Aorta (tissue), 5 donors: ENCODE data around the gene NOL12. TPM values are rescaled to one million over a fixed set of nuclear protein-coding genes. Genes with fewer than 3 reads are reported as not detected.

Experiments
- ATAC-seq: fragments of 200-7000 bp; cut with Tn5 transposase; one replicate; pipeline ENCODE4 v1.9.1; 2022; ENCODE audit warnings: moderate library complexity; ENCODE audit not compliant: low FRiP score
- DNase-seq, 2 donors: peaks; one replicate each; pipeline ENCODE4 v3.0.0-alpha.2; 2020
- H3K27ac ChIP-seq, 2 donors: one replicate each; pipeline ENCODE4 v1.5.1; 2013; ENCODE audit warnings: low read length in 2 of 2, mild to moderate bottlenecking in 2 of 2, moderate library complexity in 2 of 2, control low read depth in 1 of 2, inconsistent platforms in 1 of 2, low read depth in 1 of 2
- H3K27me3 ChIP-seq, 2 donors: one replicate each; pipeline ENCODE4 v1.6.1; 2013; ENCODE audit warnings: control low read depth in 1 of 2, low read length in 1 of 2, mild to moderate bottlenecking in 1 of 2, moderate library complexity in 1 of 2; ENCODE audit not compliant: insufficient read depth in 2 of 2, control insufficient read depth in 1 of 2
- H3K36me3 ChIP-seq, 2 donors: one replicate each; pipeline ENCODE4 v1.6.1; 2013; ENCODE audit warnings: control low read depth in 1 of 2, low read length in 1 of 2, mild to moderate bottlenecking in 1 of 2; ENCODE audit not compliant: insufficient read depth in 2 of 2, control insufficient read depth in 1 of 2
- H3K4me1 ChIP-seq, 2 donors: one replicate each; pipeline ENCODE4 v1.6.1; 2013; ENCODE audit warnings: low read length in 2 of 2, control low read depth in 1 of 2, mild to moderate bottlenecking in 1 of 2, moderate library complexity in 1 of 2; ENCODE audit not compliant: insufficient read depth in 2 of 2, control insufficient read depth in 1 of 2
- H3K4me3 ChIP-seq, 2 donors: one replicate each; pipeline ENCODE4 v1.5.1; 2013; ENCODE audit warnings: low read length in 2 of 2, control low read depth in 1 of 2, mild to moderate bottlenecking in 1 of 2
- H3K9me3 ChIP-seq: one replicate; pipeline ENCODE4 v1.6.1; 2013; ENCODE audit warnings: mild to moderate bottlenecking, low read length; ENCODE audit not compliant: control insufficient read depth
- WGBS, 2 donors: extraction: QIAGEN DNeasy Blood & Tissue Kit; methylation state at CpG; one replicate each; pipeline ENCODE4 v1.1.7; 2013; 5-methylcytosine and 5-hydroxymethylcytosine counted together
- intact Hi-C, 2 donors: fragments of 100-400 bp; cut with DNase I; formaldehyde crosslinking; loops; one replicate each; pipeline versions ENCODE4 v1.14.2 to v1.15.0; 2022
- polyA plus RNA-seq, 2 donors: library from polyadenylated mRNA; stranded (reverse); fragments of 200-250 nt; gene quantifications; one replicate each; pipeline ENCODE4 v1.2.3, GENCODE V29; 2013
- total RNA-seq, 2 donors: library from RNA; stranded (reverse); fragmentation: NEBNext Ultra II Directional; extraction: Animal tissue kit (Norgen Biotek cat#: 25700); gene quantifications; one replicate each; pipeline ENCODE4 v1.2.1, GENCODE V29; 2021
- donor health status: healthy with polysubstance abuse.
- donor health status: Bipolar disorder and iron deficiency.
- donor health status: DM: no; HTN: no; CAD: no.
- donor health status: DM: no; HTN: no; CAD: no.
- donor health status: DM: yes; HTN: yes; CAD: no.

NOL12 gene
- total and polyA plus RNA-seq, 4 donors, result 11.1 to 19.0 (median 14.2) TPM

GRCh38 chr22:37726241-37726887 is 40.2 kb downstream of the NOL12 start:
- no peaks in the 10 kb centered on the region for H3K36me3 ChIP-seq
- H3K4me1 ChIP-seq, result peaks cover 0 to 3% of the 10 kb centered on the region in 2 donors
- H3K27ac ChIP-seq, result no peak overlapping the region
- 88 to 89% methylated on average over 20 of the region's 20 CpGs for WGBS, 2 donors
- ATAC-seq, result peak; percentile 33
- no peak for DNase-seq
- H3K4me3 ChIP-seq, result no peak overlapping the region
- H3K27me3 ChIP-seq, result no peaks in the 10 kb centered on the region
- no peaks in the 10 kb centered on the region for H3K9me3 ChIP-seq
- intact Hi-C loops, result no loop called here

- ATAC-seq (peak; percentile 50), DNase-seq (no peak)
- no peaks in the 10 kb centered on the region for H3K36me3 ChIP-seq
- peaks cover 0 to 3% of the 10 kb centered on the region in 2 donors for H3K4me1 ChIP-seq
- intact Hi-C loops, result no loop called here
- no peaks in the 10 kb centered on the region for H3K27me3 ChIP-seq
- H3K4me3 ChIP-seq, result no peak overlapping the region
- H3K27ac ChIP-seq, result peak overlapping the region in 1 of 2 donors; percentile 79
- 97 to 100% methylated on average over 1 of the region's 1 CpG for WGBS, 2 donors
- H3K9me3 ChIP-seq, result no peaks in the 10 kb centered on the region
These were observed 42.5 kb downstream of the NOL12 start for GRCh38 chr22:37728620-37729019.

- Histone ChIP-seq H3K27me3 (no peaks in the 10 kb centered on the region), H3K36me3 (no peaks in the 10 kb centered on the region), H3K27ac (no peak overlapping the region), H3K4me1 (peaks cover 0 to 3% of the 10 kb centered on the region in 2 donors), H3K9me3 (no peaks in the 10 kb centered on the region), H3K4me3 (no peak overlapping the region)
- intact Hi-C loops, result no loop called here
- DNase-seq (no peak), ATAC-seq (no peak)
- WGBS, 2 donors, result 93 to 94% methylated on average over 13 of the region's 13 CpGs
These were observed 45.8 kb downstream of the NOL12 start for GRCh38 chr22:37731804-37732471.

GRCh38 chr22:37732699-37733607 is 46.8 kb downstream of the NOL12 start:
- Histone ChIP-seq H3K4me3 (no peak overlapping the region), H3K9me3 (no peaks in the 10 kb centered on the region), H3K27me3 (no peaks in the 10 kb centered on the region), H3K36me3 (no peaks in the 10 kb centered on the region), H3K4me1 (peaks cover 0 to 3% of the 10 kb centered on the region in 2 donors), H3K27ac (no peak overlapping the region)
- ATAC-seq (no peak), DNase-seq (no peak)
- WGBS, 2 donors, result 88 to 89% methylated on average over 19 of the region's 19 CpGs
- intact Hi-C loops, result no loop called here

GRCh38 chr22:37733625-37734401 is 47.7 kb downstream of the NOL12 start:
- no peaks in the 10 kb centered on the region for H3K27me3 ChIP-seq
- H3K27ac ChIP-seq, result no peak overlapping the region
- no peak for ATAC-seq
- H3K9me3 ChIP-seq, result no peaks in the 10 kb centered on the region
- intact Hi-C loops, result no loop called here
- WGBS, 2 donors, result 92% methylated on average over 11 of the region's 11 CpGs
- H3K4me3 ChIP-seq, result no peak overlapping the region
- DNase-seq, result no peak
- no peaks in the 10 kb centered on the region for H3K36me3 ChIP-seq
- no peaks in the 10 kb centered on the region for H3K4me1 ChIP-seq

GRCh38 chr22:37734402-37734700 is 48.2 kb downstream of the NOL12 start:
- 89 to 92% methylated on average over 6 of the region's 6 CpGs for WGBS, 2 donors
- peak in 1 of 2 donors; percentile 47 for DNase-seq
- Histone ChIP-seq H3K4me1 (no peaks in the 10 kb centered on the region), H3K4me3 (no peak overlapping the region), H3K36me3 (no peaks in the 10 kb centered on the region), H3K27me3 (no peaks in the 10 kb centered on the region), H3K9me3 (no peaks in the 10 kb centered on the region), H3K27ac (no peak overlapping the region)
- ATAC-seq, result no peak
- intact Hi-C loops, result no loop called here

- Histone ChIP-seq H3K4me1 (no peaks in the 10 kb centered on the region), H3K9me3 (no peaks in the 10 kb centered on the region), H3K36me3 (no peaks in the 10 kb centered on the region), H3K27me3 (no peaks in the 10 kb centered on the region), H3K27ac (no peak overlapping the region), H3K4me3 (no peak overlapping the region)
- WGBS, 2 donors, result 61 to 65% methylated on average over 16 of the region's 16 CpGs
- DNase-seq (peak; percentile 67 to 81), ATAC-seq (peak; percentile 51)
- intact Hi-C loops, result no loop called here
These were observed 48.9 kb downstream of the NOL12 start for GRCh38 chr22:37734964-37735451.

- no peaks in the 10 kb centered on the region for H3K27me3 ChIP-seq
- intact Hi-C loops, result no loop called here
- H3K4me1 ChIP-seq, result no peaks in the 10 kb centered on the region
- no peaks in the 10 kb centered on the region for H3K9me3 ChIP-seq
- H3K27ac ChIP-seq, result no peak overlapping the region
- 55 to 63% methylated on average over 12 of the region's 12 CpGs for WGBS, 2 donors
- DNase-seq, result peak; percentile 68 to 84
- no peaks in the 10 kb centered on the region for H3K36me3 ChIP-seq
- H3K4me3 ChIP-seq, result no peak overlapping the region
- peak; percentile 34 for ATAC-seq
These were observed 52.9 kb downstream of the NOL12 start for GRCh38 chr22:37739035-37739434.
